GM19239 (cell line): ENCODE data around the gene PAX2.

Source experiments
- DNase-seq: peaks from one replicate; pipeline ENCODE4 v3.0.0; 2011; ENCODE audit warnings: low spot score; ENCODE audit not compliant: insufficient read length
- FAIRE-seq: peaks from 2 replicates; lab custom pipeline; 2011; peaks lifted over from hg19 to GRCh38; lab: Jason Lieb, UNC

Gene PAX2

GRCh38 chr10:100829097-100829870 lies 83.9 kb downstream of the PAX2 start:
- FAIRE-seq (no peak), DNase-seq (no peak)

GRCh38 chr10:100829933-100830727 lies 84.7 kb downstream of the PAX2 start:
- no peak for FAIRE-seq
- DNase-seq = no peak

GRCh38 chr10:100830728-100831111 lies 85.3 kb downstream of the PAX2 start:
- no peak for FAIRE-seq

GRCh38 chr10:100831742-100832141 lies 86.4 kb downstream of the PAX2 start:
- no peak for FAIRE-seq

More at GRCh38 chr10:100830728-100831111, 85.3 kb downstream of the PAX2 start:
- no peak for DNase-seq

GRCh38 chr10:100835810-100836209 lies 90.4 kb downstream of the PAX2 start:
- DNase-seq = no peak
- no peak for FAIRE-seq

More at GRCh38 chr10:100831742-100832141, 86.4 kb downstream of the PAX2 start:
- DNase-seq = no peak

GRCh38 chr10:100836891-100837290 lies 91.5 kb downstream of the PAX2 start:
- DNase-seq = no peak
- FAIRE-seq = no peak

- DNase-seq = no peak
- no peak for FAIRE-seq
These were observed 91.9 kb downstream of the PAX2 start for GRCh38 chr10:100837300-100837699.

GRCh38 chr10:100838986-100839385 lies 93.6 kb downstream of the PAX2 start:
- FAIRE-seq = no peak

GRCh38 chr10:100841528-100841927 lies 96.1 kb downstream of the PAX2 start:
- FAIRE-seq = no peak
- no peak for DNase-seq

More at GRCh38 chr10:100838986-100839385, 93.6 kb downstream of the PAX2 start:
- no peak for DNase-seq

GRCh38 chr10:100847440-100847839 lies 102.1 kb downstream of the PAX2 start:
- FAIRE-seq (no peak), DNase-seq (no peak)

GRCh38 chr10:100848770-100849169 lies 103.4 kb downstream of the PAX2 start:
- no peak for FAIRE-seq
- DNase-seq = no peak

- DNase-seq = no peak
- no peak for FAIRE-seq
These were observed 112.9 kb downstream of the PAX2 start for GRCh38 chr10:100858261-100858660.

- no peak for DNase-seq
These were observed 113.5 kb downstream of the PAX2 start for GRCh38 chr10:100858747-100859483.

GRCh38 chr10:100859484-100859763 lies 114.0 kb downstream of the PAX2 start:
- FAIRE-seq = no peak
- DNase-seq = no peak

More at GRCh38 chr10:100858747-100859483, 113.5 kb downstream of the PAX2 start:
- FAIRE-seq = no peak

GRCh38 chr10:100863433-100863832 lies 118.1 kb downstream of the PAX2 start:
- FAIRE-seq = no peak
- no peak for DNase-seq

GRCh38 chr10:100864036-100864885 lies 118.9 kb downstream of the PAX2 start:
- FAIRE-seq (no peak), DNase-seq (no peak)

- DNase-seq (no peak), FAIRE-seq (no peak)
These were observed 119.6 kb downstream of the PAX2 start for GRCh38 chr10:100864978-100865377.

- FAIRE-seq = no peak
- DNase-seq = no peak
These were observed 120.6 kb downstream of the PAX2 start for GRCh38 chr10:100866010-100866409.

GRCh38 chr10:100866575-100867098 lies 121.3 kb downstream of the PAX2 start:
- FAIRE-seq (no peak), DNase-seq (no peak)
